ENCODE results near the gene CGB7.

DNA sequence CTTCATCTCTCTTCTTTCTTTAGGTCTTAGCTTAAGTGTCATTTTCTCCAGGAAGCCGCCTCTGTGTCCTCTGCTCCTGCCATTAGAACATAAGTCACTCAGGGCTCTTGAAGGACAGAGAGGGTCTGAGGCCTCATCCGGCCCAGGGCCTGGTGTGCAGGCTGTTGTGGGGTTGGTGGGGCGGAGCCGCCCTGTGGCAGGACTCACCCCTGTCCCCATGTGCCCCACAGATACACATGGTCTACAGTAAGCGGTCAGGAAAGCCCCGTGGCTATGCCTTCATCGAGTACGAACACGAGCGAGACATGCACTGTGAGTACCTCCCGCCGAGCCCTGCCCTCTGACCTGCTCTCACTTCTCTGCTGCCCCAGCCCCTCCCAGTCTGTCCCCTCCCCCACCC, 43.6 kb upstream of the CGB7 start:
- TF ChIP-seq POLR2A (IDR thresholded peaks at IDR 0.05; ENCODE audit: low read depth, low read length) (no peak), TAF1 (IDR thresholded peaks at IDR 0.05; ENCODE audit: low read depth, low read length) (no peak), SPI1 (IDR thresholded peaks at IDR 0.05; ENCODE audit: low read depth, low read length) (no peak), POLR2AphosphoS5 (IDR thresholded peaks at IDR 0.05; ENCODE audit: low read depth, low read length) (no peak), POU2F2 (IDR thresholded peaks at IDR 0.05; ENCODE audit: low read depth, low read length) (no peak), PAX5 (IDR thresholded peaks at IDR 0.05; ENCODE audit: insufficient read depth, low read length, severe bottlenecking) (no peak)
